Fibroblast of mammary gland (primary cell): Measurements from ENCODE around the gene CLDN9.

Source experiments
- DNase-seq: peaks from one replicate; pipeline ENCODE4 v3.0.0-alpha.2; 2010; ENCODE audit warnings: low read depth
- H3K4me3 ChIP-seq: 2 replicates; pipeline ENCODE4 v1.5.1; 2011; ENCODE audit warnings: low read depth, mild to moderate bottlenecking, low read length, moderate library complexity; ENCODE audit not compliant: control insufficient read depth
- TF ChIP-seq, protein P1 (sequence below): conservative IDR thresholded peaks from 2 replicates; pipeline ENCODE4 v1.5.1; 2011; ENCODE audit warnings: low read depth, low read length, inconsistent platforms; ENCODE audit not compliant: control insufficient read depth, insufficient read depth

CLDN9 gene

DNA sequence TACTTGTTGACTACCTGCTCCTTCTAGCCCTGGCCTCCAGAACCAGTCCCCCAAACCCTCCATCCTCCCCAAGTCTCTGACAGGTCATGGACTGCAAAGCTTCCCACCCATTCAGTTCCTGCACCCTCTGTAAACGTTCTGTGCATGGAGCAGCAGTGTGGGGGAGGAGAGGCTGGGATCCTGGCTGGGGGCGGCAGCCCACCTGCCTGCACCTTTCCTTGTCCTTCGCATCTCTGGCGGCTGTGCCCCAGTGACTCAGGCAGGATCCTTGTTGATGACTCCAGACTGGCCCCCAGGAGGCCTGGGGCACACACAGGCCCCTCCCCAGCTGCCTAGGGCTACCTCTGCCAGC is 30.8 kb upstream of the CLDN9 start:
- no peak overlapping the region for H3K4me3 ChIP-seq
- no peak for DNase-seq
- TF ChIP-seq, protein P1, sequence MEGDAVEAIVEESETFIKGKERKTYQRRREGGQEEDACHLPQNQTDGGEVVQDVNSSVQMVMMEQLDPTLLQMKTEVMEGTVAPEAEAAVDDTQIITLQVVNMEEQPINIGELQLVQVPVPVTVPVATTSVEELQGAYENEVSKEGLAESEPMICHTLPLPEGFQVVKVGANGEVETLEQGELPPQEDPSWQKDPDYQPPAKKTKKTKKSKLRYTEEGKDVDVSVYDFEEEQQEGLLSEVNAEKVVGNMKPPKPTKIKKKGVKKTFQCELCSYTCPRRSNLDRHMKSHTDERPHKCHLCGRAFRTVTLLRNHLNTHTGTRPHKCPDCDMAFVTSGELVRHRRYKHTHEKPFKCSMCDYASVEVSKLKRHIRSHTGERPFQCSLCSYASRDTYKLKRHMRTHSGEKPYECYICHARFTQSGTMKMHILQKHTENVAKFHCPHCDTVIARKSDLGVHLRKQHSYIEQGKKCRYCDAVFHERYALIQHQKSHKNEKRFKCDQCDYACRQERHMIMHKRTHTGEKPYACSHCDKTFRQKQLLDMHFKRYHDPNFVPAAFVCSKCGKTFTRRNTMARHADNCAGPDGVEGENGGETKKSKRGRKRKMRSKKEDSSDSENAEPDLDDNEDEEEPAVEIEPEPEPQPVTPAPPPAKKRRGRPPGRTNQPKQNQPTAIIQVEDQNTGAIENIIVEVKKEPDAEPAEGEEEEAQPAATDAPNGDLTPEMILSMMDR: no peak

DNA sequence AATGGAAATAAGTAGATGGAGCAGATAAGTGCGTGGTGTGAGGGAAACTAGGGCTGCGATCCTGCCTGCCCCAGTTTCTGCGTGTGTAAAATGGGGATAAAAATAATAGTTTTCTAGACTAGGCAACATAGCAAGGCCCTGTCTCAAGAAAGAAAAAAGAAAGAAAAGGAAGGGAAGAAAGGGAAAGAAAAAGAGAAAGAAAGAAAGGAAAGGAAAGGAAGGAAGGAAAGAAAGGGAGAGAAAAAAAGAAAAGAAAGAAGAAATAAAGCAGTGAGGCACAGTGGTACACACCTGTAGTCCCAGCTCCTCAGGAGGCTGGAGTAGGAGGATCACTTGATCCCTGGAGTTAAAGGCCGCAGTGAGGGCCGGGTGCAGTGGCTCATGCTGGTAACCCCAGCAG is 30.3 kb upstream of the CLDN9 start:
- H3K4me3 ChIP-seq: no peak overlapping the region
- DNase-seq: no peak
- TF ChIP-seq, protein P1: no peak

DNA sequence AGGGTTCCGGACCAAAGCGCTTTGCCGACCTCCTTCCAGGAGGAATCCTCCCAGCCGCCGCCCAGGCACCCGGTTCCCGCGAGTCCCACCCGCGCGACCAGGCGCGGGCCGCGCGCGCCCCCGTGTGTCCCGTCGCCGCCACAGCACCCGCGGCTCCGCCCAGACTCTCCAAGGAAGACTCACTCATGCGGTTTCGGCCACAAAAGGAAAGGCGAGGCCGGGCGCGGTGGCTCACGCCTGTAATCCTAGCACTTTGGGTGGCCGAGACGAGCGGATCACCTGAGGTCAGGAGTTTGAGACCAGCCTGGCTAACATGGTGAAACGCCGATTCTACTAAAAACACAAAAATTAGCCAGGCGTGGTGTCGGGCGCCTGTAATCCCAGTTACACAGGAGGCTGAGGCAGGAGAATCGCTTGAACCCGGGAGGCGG is 29.0 kb upstream of the CLDN9 start:
- peak overlapping the region; percentile 29 for H3K4me3 ChIP-seq
- TF ChIP-seq, protein P1: peak; percentile 28
- peak; percentile 75 for DNase-seq

DNA sequence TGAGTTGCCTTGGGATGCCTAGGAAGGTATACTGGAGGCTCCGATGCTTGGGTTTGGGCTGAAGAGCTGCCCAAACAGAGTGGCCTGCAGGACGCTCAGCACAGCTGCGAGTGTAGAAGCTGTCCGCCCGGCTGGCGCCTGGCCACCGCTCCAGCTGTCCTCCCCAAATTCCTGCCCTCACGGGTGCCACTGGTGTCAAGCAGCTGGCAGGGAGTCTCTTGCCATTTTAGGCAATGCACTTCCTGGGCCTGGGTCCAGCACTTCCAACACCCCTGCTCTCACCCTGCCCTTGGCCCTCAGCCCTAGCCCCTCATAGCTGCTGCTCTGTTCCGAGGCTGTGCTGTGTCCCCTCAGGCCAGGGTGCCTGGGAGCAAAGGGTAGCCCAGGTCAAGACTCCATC is 27.3 kb upstream of the CLDN9 start:
- no peak overlapping the region for H3K4me3 ChIP-seq
- TF ChIP-seq, protein P1: no peak
- no peak for DNase-seq

DNA sequence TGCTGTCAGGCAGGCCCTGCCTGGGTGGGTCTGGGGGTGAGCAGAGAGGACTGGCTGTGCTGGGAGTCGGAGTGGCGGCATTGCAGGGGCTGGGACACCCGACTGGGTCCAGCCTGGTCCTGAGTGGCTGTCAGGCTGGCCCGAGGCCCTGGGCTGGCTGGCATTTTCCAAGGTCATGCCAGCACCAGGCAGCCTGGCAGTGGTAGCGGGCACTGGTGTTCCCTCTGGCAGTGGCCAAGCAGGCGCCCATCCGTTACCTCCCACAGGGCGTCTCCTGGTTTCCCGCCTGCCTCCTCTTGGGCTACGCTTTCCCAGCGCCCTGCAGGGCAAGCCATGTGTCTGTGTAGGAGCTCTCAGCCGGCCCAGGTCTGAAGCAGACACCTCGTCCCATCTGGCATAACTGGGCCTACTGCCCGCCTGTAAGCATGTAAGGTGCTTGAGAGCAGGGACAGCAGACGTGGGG is 26.8 kb upstream of the CLDN9 start:
- TF ChIP-seq, protein P1: no peak
- no peak for DNase-seq
- H3K4me3 ChIP-seq: no peak overlapping the region

DNA sequence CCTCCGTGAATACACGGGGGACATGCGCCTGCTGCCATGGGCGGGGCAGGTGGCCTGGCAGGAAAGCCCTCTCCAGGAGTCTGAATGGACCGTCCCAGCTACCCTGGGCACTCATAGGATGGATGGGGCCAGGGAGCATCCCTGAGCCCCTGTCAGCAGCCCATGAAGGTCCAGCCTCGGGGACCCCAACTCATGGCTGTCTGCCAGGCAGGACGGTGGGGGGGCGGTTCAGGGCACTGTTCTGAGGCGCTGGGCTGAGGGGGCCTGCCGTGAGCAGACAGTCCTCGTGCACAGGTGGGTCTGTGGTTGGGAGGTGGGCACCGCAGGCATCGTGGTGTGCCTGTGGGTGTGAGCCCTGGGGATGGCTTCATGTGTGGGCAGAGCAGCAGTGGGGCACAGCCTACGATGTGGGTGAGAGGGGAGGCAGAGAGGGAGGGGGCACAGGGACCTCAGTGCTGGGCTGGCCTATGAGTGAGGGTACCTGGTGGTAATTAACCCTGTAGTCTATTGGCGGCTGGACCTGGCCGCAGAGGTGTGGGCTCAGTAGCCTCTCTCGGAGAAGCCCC is 26.0 kb upstream of the CLDN9 start:
- no peak overlapping the region for H3K4me3 ChIP-seq
- TF ChIP-seq, protein P1: no peak
- DNase-seq: no peak

DNA sequence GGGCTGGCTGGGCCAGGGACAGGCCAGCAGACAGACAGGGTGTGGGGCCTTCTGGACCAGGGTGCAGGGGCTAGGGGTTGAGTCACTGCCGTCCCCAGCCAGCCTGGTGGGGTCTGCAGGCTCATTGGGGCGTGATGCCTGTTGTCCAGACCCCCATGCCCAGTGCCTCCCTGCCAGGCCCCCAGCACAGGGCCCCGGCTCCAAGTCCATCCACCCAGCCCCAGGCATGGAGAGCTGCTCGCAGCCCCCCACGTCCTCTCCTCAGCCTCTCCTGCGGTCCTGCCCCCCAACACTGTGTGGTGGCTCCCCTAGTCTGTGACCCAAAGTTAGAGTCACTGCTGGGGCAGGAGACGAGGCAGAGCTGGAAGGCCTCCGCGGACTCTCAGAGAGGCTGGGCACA is 25.4 kb upstream of the CLDN9 start:
- TF ChIP-seq, protein P1: no peak
- H3K4me3 ChIP-seq: no peak overlapping the region
- DNase-seq: no peak
